Measurements from ENCODE around the gene GRIK4.

DNA sequence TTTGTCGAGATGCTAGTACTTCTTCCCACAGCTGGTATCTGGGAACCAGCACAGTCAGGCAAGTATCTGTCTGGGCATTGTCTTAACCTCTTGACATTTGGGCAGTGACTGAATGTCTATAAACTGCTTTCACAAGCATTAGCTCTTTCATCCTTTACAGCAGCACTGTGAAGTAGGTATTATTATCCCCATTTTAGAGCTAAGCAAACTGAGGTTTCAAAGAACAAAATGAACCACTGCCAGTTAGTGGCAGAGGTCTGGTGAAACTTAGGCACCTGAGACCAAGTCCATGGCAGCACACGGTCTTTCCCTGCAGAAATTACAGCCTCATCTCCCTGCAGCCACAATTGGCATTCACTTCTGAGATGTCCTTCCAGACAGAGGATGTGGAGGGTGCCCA, 401.4 kb downstream of the GRIK4 start:
- TF ChIP-seq, protein P1, sequence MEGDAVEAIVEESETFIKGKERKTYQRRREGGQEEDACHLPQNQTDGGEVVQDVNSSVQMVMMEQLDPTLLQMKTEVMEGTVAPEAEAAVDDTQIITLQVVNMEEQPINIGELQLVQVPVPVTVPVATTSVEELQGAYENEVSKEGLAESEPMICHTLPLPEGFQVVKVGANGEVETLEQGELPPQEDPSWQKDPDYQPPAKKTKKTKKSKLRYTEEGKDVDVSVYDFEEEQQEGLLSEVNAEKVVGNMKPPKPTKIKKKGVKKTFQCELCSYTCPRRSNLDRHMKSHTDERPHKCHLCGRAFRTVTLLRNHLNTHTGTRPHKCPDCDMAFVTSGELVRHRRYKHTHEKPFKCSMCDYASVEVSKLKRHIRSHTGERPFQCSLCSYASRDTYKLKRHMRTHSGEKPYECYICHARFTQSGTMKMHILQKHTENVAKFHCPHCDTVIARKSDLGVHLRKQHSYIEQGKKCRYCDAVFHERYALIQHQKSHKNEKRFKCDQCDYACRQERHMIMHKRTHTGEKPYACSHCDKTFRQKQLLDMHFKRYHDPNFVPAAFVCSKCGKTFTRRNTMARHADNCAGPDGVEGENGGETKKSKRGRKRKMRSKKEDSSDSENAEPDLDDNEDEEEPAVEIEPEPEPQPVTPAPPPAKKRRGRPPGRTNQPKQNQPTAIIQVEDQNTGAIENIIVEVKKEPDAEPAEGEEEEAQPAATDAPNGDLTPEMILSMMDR (conservative IDR thresholded peaks at IDR 0.05; ENCODE audit: low read length): 0 out of 2 replicates have a peak, but pooled peaks have one; percentile 22
- no peak for TF ChIP-seq EZH2phosphoT487 (IDR thresholded peaks at IDR 0.05; ENCODE audit: borderline replicate concordance, low read depth, low read length)

Measured in OCI-LY7 (cell line).